Ammon's horn (tissue), 1 donor: ENCODE results near the gene SDHAF1.
A peak's percentile ranks its signal among the peaks of the same experiment; 100 is the strongest.

Experiments
- DNase-seq: peaks from one replicate; pipeline ENCODE4 v3.0.0-alpha.2; 2016; ENCODE audit warnings: low spot score

Gene SDHAF1

GRCh38 chr19:35986664-35987570 is 8.1 kb upstream of the SDHAF1 start:
- peak; percentile 55 for DNase-seq

GRCh38 chr19:35987571-35987896 is 7.5 kb upstream of the SDHAF1 start:
- DNase-seq: no peak

- DNase-seq: no peak
Observed at GRCh38 chr19:35988824-35989223, 6.2 kb upstream of the SDHAF1 start.

- DNase-seq: no peak
Observed at GRCh38 chr19:35990156-35990555, 4.8 kb upstream of the SDHAF1 start.

GRCh38 chr19:35990771-35991730 is 3.9 kb upstream of the SDHAF1 start:
- no peak for DNase-seq

GRCh38 chr19:35991731-35992450 is 3.1 kb upstream of the SDHAF1 start:
- no peak for DNase-seq

- no peak for DNase-seq
Observed at GRCh38 chr19:35992907-35993765, 1.9 kb upstream of the SDHAF1 start.

GRCh38 chr19:35993923-35994598 is 927 bp upstream of the SDHAF1 start:
- DNase-seq: no peak

GRCh38 chr19:35996777-35997176 is 1.8 kb downstream of the SDHAF1 start:
- DNase-seq: no peak

GRCh38 chr19:36001605-36002004 is 6.6 kb downstream of the SDHAF1 start:
- DNase-seq: no peak

GRCh38 chr19:36003284-36003683 is 8.3 kb downstream of the SDHAF1 start:
- DNase-seq: no peak

GRCh38 chr19:36006955-36007354 is 12.0 kb downstream of the SDHAF1 start:
- no peak for DNase-seq

GRCh38 chr19:36008336-36008978 is 13.5 kb downstream of the SDHAF1 start, which contains the start of gene SYNE4:
Gene SYNE4 (minus strand): TSS chr19:36008813. CDS start chr19:36008681, 132 bp downstream.
- no peak for DNase-seq

- DNase-seq: peak; percentile 73
Observed at GRCh38 chr19:36009220-36009619, 14.2 kb downstream of the SDHAF1 start.

GRCh38 chr19:36009633-36010379 is 14.8 kb downstream of the SDHAF1 start:
- no peak for DNase-seq

GRCh38 chr19:36010402-36010801 is 15.4 kb downstream of the SDHAF1 start:
- no peak for DNase-seq

- DNase-seq: peak; percentile 11
Observed at GRCh38 chr19:36013280-36014011, 18.5 kb downstream of the SDHAF1 start.
